Measurements from ENCODE around the gene GFRA1.

DNA sequence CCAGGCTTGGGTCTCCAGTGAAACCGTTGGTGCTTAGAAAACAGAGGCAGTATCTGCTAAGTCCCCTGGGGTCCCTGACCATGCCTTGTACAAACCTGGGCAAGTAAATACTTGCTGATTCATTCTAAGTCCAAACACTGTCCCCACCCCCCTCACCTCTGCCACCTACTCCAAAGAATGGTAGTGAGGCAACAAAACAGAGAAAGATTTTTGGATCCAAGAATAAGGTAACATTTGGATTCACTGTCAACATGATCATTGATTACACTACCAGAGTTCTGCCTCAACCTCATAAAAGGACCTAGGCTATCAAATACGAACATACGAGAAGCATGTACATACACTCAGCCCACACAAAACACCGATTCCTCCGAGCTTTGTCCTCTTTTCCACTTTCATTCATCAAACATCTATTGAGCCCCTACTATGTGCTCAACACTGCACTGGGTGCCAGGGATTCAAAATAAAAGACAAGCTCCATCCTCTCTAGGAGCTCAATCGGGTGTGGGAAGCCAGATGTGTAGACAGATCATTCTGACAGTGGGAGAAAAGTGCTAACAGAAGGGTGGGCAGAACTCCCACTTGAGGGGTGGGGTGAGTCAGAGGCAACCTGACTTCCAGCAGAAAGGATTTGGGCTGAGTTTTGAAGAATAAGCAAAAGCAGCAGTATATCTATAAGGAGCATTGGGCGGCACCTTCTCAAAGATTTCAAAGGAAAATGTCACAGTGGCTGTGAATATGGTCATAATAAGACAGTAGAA lies 71.2 kb downstream of the GFRA1 start:
- TF ChIP-seq, protein P1, sequence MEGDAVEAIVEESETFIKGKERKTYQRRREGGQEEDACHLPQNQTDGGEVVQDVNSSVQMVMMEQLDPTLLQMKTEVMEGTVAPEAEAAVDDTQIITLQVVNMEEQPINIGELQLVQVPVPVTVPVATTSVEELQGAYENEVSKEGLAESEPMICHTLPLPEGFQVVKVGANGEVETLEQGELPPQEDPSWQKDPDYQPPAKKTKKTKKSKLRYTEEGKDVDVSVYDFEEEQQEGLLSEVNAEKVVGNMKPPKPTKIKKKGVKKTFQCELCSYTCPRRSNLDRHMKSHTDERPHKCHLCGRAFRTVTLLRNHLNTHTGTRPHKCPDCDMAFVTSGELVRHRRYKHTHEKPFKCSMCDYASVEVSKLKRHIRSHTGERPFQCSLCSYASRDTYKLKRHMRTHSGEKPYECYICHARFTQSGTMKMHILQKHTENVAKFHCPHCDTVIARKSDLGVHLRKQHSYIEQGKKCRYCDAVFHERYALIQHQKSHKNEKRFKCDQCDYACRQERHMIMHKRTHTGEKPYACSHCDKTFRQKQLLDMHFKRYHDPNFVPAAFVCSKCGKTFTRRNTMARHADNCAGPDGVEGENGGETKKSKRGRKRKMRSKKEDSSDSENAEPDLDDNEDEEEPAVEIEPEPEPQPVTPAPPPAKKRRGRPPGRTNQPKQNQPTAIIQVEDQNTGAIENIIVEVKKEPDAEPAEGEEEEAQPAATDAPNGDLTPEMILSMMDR (conservative IDR thresholded peaks at IDR 0.05 in 1 of 2, IDR thresholded peaks at IDR 0.05 in 1 of 2; ENCODE audit: low read depth in 1 of 2, low read length in 2 of 2) = no peak
- TF ChIP-seq EZH2 (IDR thresholded peaks at IDR 0.05; ENCODE audit: low read length, missing control alignments) = no peak
